Neuronal stem cell (in vitro differentiated cells): ENCODE data around the gene EXOC1.
A peak's percentile ranks its signal among the peaks of the same experiment; 100 is the strongest.

Source experiments
- DNase-seq: peaks from one replicate; pipeline ENCODE4 v3.0.0-alpha.2; 2013; ENCODE audit warnings: low spot score
- H2AFZ ChIP-seq: one replicate; pipeline ENCODE4 v1.6.1; 2013; ENCODE audit warnings: mild to moderate bottlenecking, low read length, inconsistent platforms
- H2AK5ac ChIP-seq: 2 replicates; pipeline ENCODE4 v1.6.1; 2013; ENCODE audit warnings: low read depth, mild to moderate bottlenecking, inconsistent platforms, low read length, moderate library complexity, mixed read lengths
- H2BK120ac ChIP-seq: 2 replicates; pipeline ENCODE4 v1.6.1; 2013; ENCODE audit warnings: low read depth, mild to moderate bottlenecking, inconsistent platforms, low read length, moderate library complexity, mixed read lengths
- H2BK12ac ChIP-seq: one replicate; pipeline ENCODE4 v1.6.1; 2013; ENCODE audit warnings: low read length, inconsistent platforms
- H2BK15ac ChIP-seq: 2 replicates; pipeline ENCODE4 v1.6.1; 2013; ENCODE audit warnings: mild to moderate bottlenecking, low read length, inconsistent platforms, mixed read lengths
- H2BK5ac ChIP-seq: one replicate; pipeline ENCODE4 v1.6.1; 2013; ENCODE audit warnings: inconsistent platforms, mild to moderate bottlenecking, low read length, moderate library complexity
- H3K14ac ChIP-seq: one replicate; pipeline ENCODE4 v1.6.1; 2013; ENCODE audit warnings: low read length, inconsistent platforms
- H3K18ac ChIP-seq: 2 replicates; pipeline ENCODE4 v1.6.1; 2013; ENCODE audit warnings: low read length, inconsistent platforms
- H3K23ac ChIP-seq: 2 replicates; pipeline ENCODE4 v1.6.1; 2013; ENCODE audit warnings: low read depth, mild to moderate bottlenecking, mixed read lengths, low read length, inconsistent platforms; ENCODE audit not compliant: poor library complexity
- H3K27ac ChIP-seq: replicated peaks from 3 replicates; pipeline ENCODE4 v1.5.1; 2013; ENCODE audit warnings: low read length, inconsistent platforms
- H3K27me3 ChIP-seq, 3 experiments: 2 replicates each; pipeline ENCODE4 v1.6.1; 2013; ENCODE audit warnings: low read length in 3 of 3, mild to moderate bottlenecking in 2 of 3, inconsistent platforms in 1 of 3, low read depth in 1 of 3, mixed read lengths in 1 of 3, moderate library complexity in 1 of 3; ENCODE audit not compliant: control insufficient read depth in 3 of 3, insufficient read depth in 3 of 3
- H3K36me3 ChIP-seq, 2 donors: replicated peaks in 1 of 2; 2 replicates each; pipeline ENCODE4 v1.6.1; 2013; ENCODE audit warnings: low read length in 2 of 2; ENCODE audit not compliant: control insufficient read depth in 2 of 2, insufficient read depth in 2 of 2
- H3K4ac ChIP-seq: 2 replicates; pipeline ENCODE4 v1.6.1; 2013; ENCODE audit warnings: inconsistent platforms, mild to moderate bottlenecking, low read length, moderate library complexity
- H3K4me1 ChIP-seq, 2 donors: 1 replicate in 1 of 2; 2 replicates in 1 of 2; pipeline ENCODE4 v1.6.1; 2013; ENCODE audit warnings: low read length in 2 of 2, low read depth in 1 of 2; ENCODE audit not compliant: control insufficient read depth in 2 of 2, insufficient read depth in 1 of 2
- H3K4me2 ChIP-seq: one replicate; pipeline ENCODE4 v1.6.1; 2013; ENCODE audit warnings: mild to moderate bottlenecking, low read length, inconsistent platforms; ENCODE audit not compliant: insufficient read depth, poor library complexity, severe bottlenecking
- H3K4me3 ChIP-seq, 2 donors: 2 replicates each; pipeline ENCODE4 v1.5.1; 2013; ENCODE audit warnings: low read length in 2 of 2, mild to moderate bottlenecking in 2 of 2, inconsistent platforms in 1 of 2, moderate library complexity in 1 of 2
- H3K79me1 ChIP-seq: one replicate; pipeline ENCODE4 v1.6.1; 2013; ENCODE audit warnings: low read depth, mild to moderate bottlenecking, inconsistent platforms, low read length, moderate library complexity
- H3K9ac ChIP-seq: one replicate; pipeline ENCODE4 v1.6.1; 2013; ENCODE audit warnings: mild to moderate bottlenecking, low read depth, low read length, inconsistent platforms; ENCODE audit not compliant: poor library complexity
- H3K9me3 ChIP-seq, 2 donors: replicated peaks in 1 of 2; 2 replicates each; pipeline versions ENCODE3 to v1.6.1; 2013; ENCODE audit warnings: low read length in 2 of 2, mild to moderate bottlenecking in 2 of 2, inconsistent platforms in 1 of 2, low read depth in 1 of 2, mixed read lengths in 1 of 2, moderate library complexity in 1 of 2; ENCODE audit not compliant: control insufficient read depth in 2 of 2, insufficient read depth in 1 of 2
- H4K8ac ChIP-seq: one replicate; pipeline ENCODE4 v1.6.1; 2013; ENCODE audit warnings: low read depth, mild to moderate bottlenecking, inconsistent platforms, low read length, moderate library complexity
- H4K91ac ChIP-seq: one replicate; pipeline ENCODE4 v1.6.1; 2013; ENCODE audit warnings: low read length, low read depth, mild to moderate bottlenecking, inconsistent platforms; ENCODE audit not compliant: poor library complexity
- WGBS, 2 donors: extraction: QIAGEN DNeasy Blood & Tissue Kit; methylation state at CpG; one replicate each; pipeline ENCODE4 v1.1.7; 2013; ENCODE audit warnings: missing lambda C conversion rate in 2 of 2, mixed read lengths in 1 of 2; ENCODE audit not compliant: insufficient read length in 2 of 2, insufficient replicate concordance in 1 of 2; ENCODE audit errors: extremely low coverage in 2 of 2; 5-methylcytosine and 5-hydroxymethylcytosine counted together

The EXOC1 gene

GRCh38 chr4:55920571-55920970 is 67.1 kb downstream of the EXOC1 start:
- Histone ChIP-seq H3K27ac (no peak overlapping the region), H2BK15ac (no peak overlapping the region), H2BK12ac (no peak overlapping the region), H2AK5ac (no peak overlapping the region), H3K23ac (no peak overlapping the region), H3K9ac (no peak overlapping the region), H3K79me1 (no peaks in the 10 kb centered on the region), H3K4ac (no peak overlapping the region), H3K4me1 (peaks cover 0 to 5% of the 10 kb centered on the region in 2 donors), H4K91ac (no peak overlapping the region), H4K8ac (no peak overlapping the region), H2BK120ac (no peak overlapping the region), H3K14ac (no peak overlapping the region), H3K27me3 (no peaks in the 10 kb centered on the region), H3K18ac (no peak overlapping the region), H3K36me3 (no peaks in the 10 kb centered on the region), H2AFZ (peak overlapping the region; percentile 79), H2BK5ac (no peak overlapping the region), H3K9me3 (no peaks in the 10 kb centered on the region), H3K4me2 (no peak overlapping the region), H3K4me3 (no peak overlapping the region)
- DNase-seq: no peak
- no CpG with 5 or more reads among the region's 5 CpGs for WGBS, 2 donors

- no peak for DNase-seq
- H3K4ac ChIP-seq: no peak overlapping the region
- no peak overlapping the region for H3K23ac ChIP-seq
- H3K18ac ChIP-seq: no peak overlapping the region
- WGBS, 2 donors: no CpG with 5 or more reads among the region's 3 CpGs
- H2BK5ac ChIP-seq: no peak overlapping the region
- no peak overlapping the region for H2BK120ac ChIP-seq
- no peaks in the 10 kb centered on the region for H3K27me3 ChIP-seq
- no peak overlapping the region for H2AFZ ChIP-seq
- H3K79me1 ChIP-seq: no peaks in the 10 kb centered on the region
- H3K14ac ChIP-seq: no peak overlapping the region
- no peak overlapping the region for H3K9ac ChIP-seq
- no peaks in the 10 kb centered on the region for H3K36me3 ChIP-seq
- no peak overlapping the region for H4K91ac ChIP-seq
- no peak overlapping the region for H2BK12ac ChIP-seq
- no peak overlapping the region for H2BK15ac ChIP-seq
- H4K8ac ChIP-seq: no peak overlapping the region
- H3K4me1 ChIP-seq: peaks cover 0 to 5% of the 10 kb centered on the region in 2 donors
- no peak overlapping the region for H3K27ac ChIP-seq
- H3K9me3 ChIP-seq: no peaks in the 10 kb centered on the region
- no peak overlapping the region for H3K4me3 ChIP-seq
- H3K4me2 ChIP-seq: no peak overlapping the region
- no peak overlapping the region for H2AK5ac ChIP-seq
Observed at GRCh38 chr4:55921093-55921492, 67.6 kb downstream of the EXOC1 start.

- no peak overlapping the region for H2BK120ac ChIP-seq
Observed at GRCh38 chr4:55925241-55925640, 71.8 kb downstream of the EXOC1 start.

DNA sequence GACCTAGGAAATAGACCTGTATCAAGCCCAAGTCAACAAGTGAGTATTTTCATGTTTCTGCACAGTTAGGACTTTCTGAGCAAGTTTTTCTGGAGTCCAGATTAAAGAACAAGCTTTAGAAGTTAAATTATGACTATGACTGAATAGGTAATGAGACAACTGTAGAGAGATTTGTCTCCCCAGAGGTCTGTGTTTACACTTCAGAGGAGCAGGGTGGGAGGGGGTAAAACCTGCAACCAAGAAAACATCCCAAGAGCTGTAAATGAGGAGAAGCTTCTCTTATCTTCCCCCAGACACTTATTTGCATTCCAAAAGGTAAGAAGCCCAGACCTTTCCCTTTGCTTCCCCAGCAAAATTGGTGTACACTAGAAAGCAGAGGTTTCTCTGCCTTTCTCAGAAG is 73.2 kb downstream of the EXOC1 start:
- Histone ChIP-seq H3K27ac (no peak overlapping the region), H4K91ac (no peak overlapping the region), H3K4me3 (no peak overlapping the region), H3K79me1 (no peaks in the 10 kb centered on the region), H2AK5ac (no peak overlapping the region), H3K4me2 (no peak overlapping the region), H3K4me1 (peaks cover 0 to 5% of the 10 kb centered on the region in 2 donors), H2BK12ac (no peak overlapping the region), H3K9ac (no peak overlapping the region), H3K27me3 (peaks cover 0 to under 1% (median 0%) of the 10 kb centered on the region in 3 experiments), H3K18ac (no peak overlapping the region), H3K9me3 (peaks cover 0 to 9% of the 10 kb centered on the region in 2 donors), H2BK120ac (no peak overlapping the region), H4K8ac (no peak overlapping the region), H3K36me3 (no peaks in the 10 kb centered on the region), H2BK5ac (no peak overlapping the region), H3K23ac (no peak overlapping the region), H3K14ac (no peak overlapping the region), H3K4ac (no peak overlapping the region), H2BK15ac (no peak overlapping the region), H2AFZ (peak overlapping the region; percentile 2)
- DNase-seq: no peak

More at GRCh38 chr4:55925241-55925640, 71.8 kb downstream of the EXOC1 start:
- Histone ChIP-seq H3K9me3 (peaks cover 0 to 9% of the 10 kb centered on the region in 2 donors), H3K9ac (no peak overlapping the region), H3K4me1 (peaks cover 0 to 5% of the 10 kb centered on the region in 2 donors), H2AK5ac (no peak overlapping the region), H3K4me3 (no peak overlapping the region), H3K27ac (no peak overlapping the region), H4K91ac (no peak overlapping the region), H2BK15ac (no peak overlapping the region), H3K4ac (no peak overlapping the region), H3K23ac (no peak overlapping the region), H3K4me2 (no peak overlapping the region), H3K18ac (no peak overlapping the region), H3K14ac (no peak overlapping the region), H3K36me3 (no peaks in the 10 kb centered on the region), H3K79me1 (no peaks in the 10 kb centered on the region), H2AFZ (peak overlapping the region; percentile 56), H3K27me3 (no peaks in the 10 kb centered on the region), H2BK12ac (no peak overlapping the region), H4K8ac (no peak overlapping the region), H2BK5ac (no peak overlapping the region)
- DNase-seq: no peak
- no CpG with 5 or more reads among the region's 4 CpGs for WGBS, 2 donors
